GM12878 (cell line): ENCODE results near the gene ATP6V1C2. TPM values are rescaled to one million over a fixed set of nuclear protein-coding genes. Genes with fewer than 3 reads are reported as not detected.

Experiments used
- ATAC-seq: fragments of 200-7000 bp; cut with Tn5 transposase; 3 replicates; pipeline ENCODE4 v1.9.1; 2020; ENCODE audit warnings: mild to moderate bottlenecking, moderate library complexity
- BruUV-seq: library from RNA; stranded (reverse); fragments of 400-500 nt; replicated peaks from 2 replicates; lab custom pipeline; 2021; lab: Mats Ljungman, UMichigan
- CTCF ChIA-PET: fragments of 300-600 bp; sonication (Branson Sonifier 250); formaldehyde crosslinking; extraction: SDS; loops from one replicate; lab custom pipeline; 2021; ENCODE audit warnings: inconsistent platforms; lab: Yijun Ruan, JAX
- POLR2A ChIA-PET: fragments of 350-600 bp; formaldehyde crosslinking; extraction: SDS; loops from one replicate; lab custom pipeline; 2021; ENCODE audit warnings: inconsistent platforms; lab: Charles Lee
- RAD21 ChIA-PET: fragments of 300-600 bp; sonication (Branson Sonifier 250); formaldehyde crosslinking; loops from one replicate; lab custom pipeline; 2023; ENCODE audit warnings: antibody characterized with exemption; ENCODE audit not compliant: unreplicated experiment; lab: Charles Lee
- SMC1A ChIA-PET: fragments of 300-600 bp; sonication (Branson Sonifier 250); formaldehyde crosslinking; loops from one replicate; lab custom pipeline; 2023; ENCODE audit not compliant: unreplicated experiment, uncharacterized antibody; lab: Charles Lee
- DNase-seq: peaks from one replicate; pipeline ENCODE4 v3.0.0-alpha.2; 2011; ENCODE audit warnings: low read depth, low spot score
- FAIRE-seq: peaks from 3 replicates; lab custom pipeline; 2011; peaks lifted over from hg19 to GRCh38; lab: Jason Lieb, UNC
- H2AFZ ChIP-seq: 2 replicates; pipeline ENCODE4 v1.6.0; 2011; ENCODE audit warnings: low read depth, low read length, control low read depth; ENCODE audit not compliant: control insufficient read depth
- H3K27ac ChIP-seq: 2 replicates; pipeline ENCODE4 v1.5.1; 2011; ENCODE audit warnings: control low read depth; ENCODE audit not compliant: control insufficient read depth, insufficient read depth
- H3K27me3 ChIP-seq, 2 experiments: replicated peaks in 1 of 2; 2 replicates each; pipeline versions ENCODE4 v1.6.0 to v1.6.1; 2011; ENCODE audit warnings: low read length in 1 of 2; ENCODE audit not compliant: control insufficient read depth in 2 of 2, insufficient read depth in 2 of 2
- H3K36me3 ChIP-seq, 2 experiments: 2 replicates each; pipeline ENCODE4 v1.5.1; 2011; ENCODE audit warnings: low read length in 1 of 2; ENCODE audit not compliant: control insufficient read depth in 2 of 2, insufficient read depth in 2 of 2
- H3K4me1 ChIP-seq: 2 replicates; pipeline ENCODE4 v1.6.1; 2011; ENCODE audit warnings: mild to moderate bottlenecking, low read length, moderate library complexity, mixed read lengths; ENCODE audit not compliant: control insufficient read depth, insufficient read depth
- H3K4me2 ChIP-seq: 2 replicates; pipeline ENCODE4 v1.6.0; 2011; ENCODE audit warnings: control low read depth; ENCODE audit not compliant: control insufficient read depth, insufficient read depth
- H3K4me3 ChIP-seq: fragments of 200-600 bp; sonication (generic); 2 replicates; pipeline ENCODE4 v1.5.1; 2016
- H3K79me2 ChIP-seq: 2 replicates; pipeline ENCODE4 v1.6.0; 2011; ENCODE audit warnings: low read length; ENCODE audit not compliant: control insufficient read depth, insufficient read depth
- H3K9ac ChIP-seq: 2 replicates; pipeline ENCODE4 v1.8.0; 2011; ENCODE audit warnings: low read length, control low read depth, mixed read lengths; ENCODE audit not compliant: control insufficient read depth, insufficient read depth
- H3K9me3 ChIP-seq: replicated peaks from 3 replicates; pipeline ENCODE4 v1.5.1; 2011; ENCODE audit warnings: mild to moderate bottlenecking, low read length; ENCODE audit not compliant: control insufficient read depth, insufficient read depth
- H4K20me1 ChIP-seq: 2 replicates; pipeline ENCODE4 v1.6.0; 2011; ENCODE audit not compliant: control insufficient read depth, insufficient read depth
- BHLHE40 ChIP-seq, 2 experiments: fragments of 450-650 bp in 1 of 2; IDR thresholded peaks; 2 replicates each; pipeline ENCODE4 v1.6.1; 2011 to 2017; ENCODE audit warnings: low read depth in 2 of 2, borderline replicate concordance in 1 of 2, improper control_type of control experiment in 1 of 2, low read length in 1 of 2, mild to moderate bottlenecking in 1 of 2
- GABPA ChIP-seq: IDR thresholded peaks from 2 replicates; pipeline ENCODE4 v1.6.1; 2014; ENCODE audit warnings: antibody characterized with exemption, low read depth, mild to moderate bottlenecking, inconsistent platforms
- HDAC6 ChIP-seq: fragments of 200-600 bp; sonication (generic); IDR thresholded peaks from one replicate; pipeline ENCODE4 v1.8.0; 2017; ENCODE audit warnings: antibody characterized with exemption; ENCODE audit not compliant: unreplicated experiment
- JUND ChIP-seq: IDR thresholded peaks from 2 replicates; pipeline ENCODE4 v1.6.1; 2012; ENCODE audit warnings: low read depth, mild to moderate bottlenecking, low read length, improper control_type of control experiment, moderate library complexity
- NBN ChIP-seq: fragments of 450-650 bp; IDR thresholded peaks from 2 replicates; pipeline ENCODE4 v1.6.1; 2016
- RAD21 ChIP-seq: IDR thresholded peaks from 2 replicates; pipeline ENCODE4 v1.6.1; 2011; ENCODE audit warnings: mild to moderate bottlenecking, low read depth, low read length, moderate library complexity; ENCODE audit not compliant: insufficient read depth
- RAD51 ChIP-seq: fragments of 450-650 bp; IDR thresholded peaks from 2 replicates; pipeline ENCODE4 v1.6.1; 2016; ENCODE audit warnings: moderate library complexity, mild to moderate bottlenecking, inconsistent platforms
- RUNX3 ChIP-seq: IDR thresholded peaks from 2 replicates; pipeline ENCODE4 v1.6.1; 2012; ENCODE audit warnings: low read length, inconsistent platforms
- SMARCA5 ChIP-seq: fragments of 450-650 bp; IDR thresholded peaks from 2 replicates; pipeline ENCODE4 v1.6.1; 2017; ENCODE audit warnings: mild to moderate bottlenecking
- SMC3 ChIP-seq: IDR thresholded peaks from 2 replicates; pipeline ENCODE4 v1.6.1; 2011; ENCODE audit warnings: low read length, improper control_type of control experiment, borderline replicate concordance
- SREBF1 ChIP-seq: IDR thresholded peaks from 2 replicates; pipeline ENCODE4 v1.6.1; 2012; ENCODE audit warnings: mild to moderate bottlenecking, low read length
- STAT3 ChIP-seq: IDR thresholded peaks from 2 replicates; pipeline ENCODE4 v1.6.1; 2011; ENCODE audit warnings: low read depth, low read length, improper control_type of control experiment
- YY1 ChIP-seq: IDR thresholded peaks from 2 replicates; pipeline ENCODE4 v1.6.1; 2011; ENCODE audit warnings: low read depth, mild to moderate bottlenecking, low read length
- ZNF24 ChIP-seq: fragments of 450-650 bp; IDR thresholded peaks from 2 replicates; pipeline ENCODE4 v1.6.1; 2017; ENCODE audit warnings: antibody characterized with exemption, mild to moderate bottlenecking
- ZZZ3 ChIP-seq: IDR thresholded peaks from 2 replicates; pipeline ENCODE4 v1.6.1; 2011; ENCODE audit warnings: low read depth; ENCODE audit not compliant: control insufficient read depth, insufficient read length
- WGBS: methylation state at CpG from one replicate; pipeline ENCODE4 v1.1.6; 2016; ENCODE audit warnings: low lambda C conversion rate; ENCODE audit not compliant: insufficient replicate concordance, insufficient coverage; ENCODE audit errors: missing lambda C conversion rate; 5-methylcytosine and 5-hydroxymethylcytosine counted together
- in situ Hi-C: fragments of 300-500 bp; cut with MboI; formaldehyde crosslinking; loops from 9 replicates; pipeline ENCODE4 v1.14.3; 2018; ENCODE audit warnings: mixed read lengths
- intact Hi-C: fragments of 100-400 bp; cut with micrococcal nuclease; formaldehyde crosslinking; loops from one replicate; pipeline ENCODE4 v1.14.2; 2022; ENCODE audit not compliant: unreplicated experiment
- polyA plus RNA-seq, 11 experiments: library from polyadenylated mRNA; depleted of rRNA in 4 of 11; unstranded in 6 of 11; stranded (reverse) in 5 of 11; fragments of >200 nt; fragmentation: Nextera tagmentation in 4 of 11; fragmentation: Illumina TruSeq in 1 of 11; extraction: Ambion mirVana in 4 of 11; extraction: Trizol in 1 of 11; gene quantifications; 1 replicate in 1 of 11; 2 replicates in 10 of 11; pipeline versions ENCODE4 v1.2.1 to v1.2.3, GENCODE V29; 2011 to 2016; ENCODE audit warnings: inconsistent platforms in 2 of 11, missing spikeins in 2 of 11, low read depth in 1 of 11
- total RNA-seq, 4 experiments: library from RNA; depleted of rRNA in 3 of 4; stranded (reverse); fragments of >200 nt in 3 of 4; fragmentation: Illumina TruSeq in 1 of 4; extraction: Trizol in 1 of 4; gene quantifications; 2 replicates each; pipeline versions ENCODE4 v1.2.1 to v1.2.3, GENCODE V29; 2013 to 2021
- TF ChIP-seq, protein P1 (sequence below), 3 experiments: IDR thresholded peaks in 2 of 3; conservative IDR thresholded peaks in 1 of 3; 2 replicates each; pipeline ENCODE4 v1.5.1; 2011; ENCODE audit warnings: low read depth in 3 of 3, low read length in 3 of 3, mild to moderate bottlenecking in 3 of 3, control low read depth in 2 of 3, moderate library complexity in 2 of 3, inconsistent platforms in 1 of 3, mixed read lengths in 1 of 3; ENCODE audit not compliant: control insufficient read depth in 2 of 3, insufficient read depth in 1 of 3; ENCODE audit errors: extremely low read depth in 1 of 3

The ATP6V1C2 gene
- total and polyA plus RNA-seq, 10 of the 15 experiments (the other 5 are each of a cell fraction or from before 2014, with no cell fraction given) = 0.04 to 1.5 (median 0.24) TPM; not detected in 1

DNA sequence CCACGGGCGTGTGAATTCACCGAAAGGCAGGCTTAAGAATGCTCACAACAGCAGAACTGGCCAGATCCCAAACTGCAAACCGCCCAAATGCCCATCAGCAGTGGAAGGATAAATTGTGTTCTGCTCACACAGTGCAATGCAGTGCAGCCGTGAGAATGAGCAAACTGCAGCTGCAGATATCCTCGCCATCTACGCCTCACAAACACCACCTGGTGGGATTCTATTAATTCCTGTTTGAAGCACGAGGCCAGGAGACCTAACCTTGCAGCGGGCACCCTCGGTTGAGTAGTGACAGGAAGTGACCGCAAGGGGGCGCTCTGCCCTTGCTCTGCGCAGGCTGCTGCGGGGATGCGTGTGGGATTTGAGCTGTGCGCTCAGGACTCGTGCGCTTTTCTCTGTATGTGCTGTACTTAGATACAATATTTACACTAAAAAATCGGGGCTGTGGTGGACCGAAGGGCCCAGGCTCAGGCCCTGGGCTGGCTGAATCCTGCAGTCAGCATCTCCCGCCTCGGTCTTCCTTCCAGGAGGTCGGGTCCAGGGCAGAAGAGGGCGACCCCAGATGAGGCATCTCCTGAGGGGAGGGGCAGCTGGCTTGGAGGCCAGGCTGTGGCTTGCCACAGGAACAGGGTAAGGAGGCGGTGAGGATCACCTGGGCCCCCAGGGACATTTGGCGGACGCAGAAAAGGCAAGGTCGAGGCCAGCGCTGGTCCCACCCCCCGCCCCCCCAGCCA lies 110.9 kb downstream of the ATP6V1C2 start:
- in situ Hi-C loops = no loop called here
- TF ChIP-seq RAD21 (peak; percentile 90), HDAC6 (no peak), GABPA (no peak), SMC3 (peak; percentile 75), RAD51 (no peak), SMARCA5 (no peak), RUNX3 (peak; percentile 75), SREBF1 (no peak), JUND (no peak), STAT3 (no peak), ZNF24 (no peak), YY1 (peak; percentile 60), BHLHE40 (IDR thresholded peaks at IDR 0.05; ENCODE audit: borderline replicate concordance in 1 of 2, low read depth in 2 of 2, low read length in 1 of 2) (peak; percentile 33 to 41; a peak in 2 of 4 replicates), NBN (no peak), ZZZ3 (no peak)
- TF ChIP-seq, protein P1, sequence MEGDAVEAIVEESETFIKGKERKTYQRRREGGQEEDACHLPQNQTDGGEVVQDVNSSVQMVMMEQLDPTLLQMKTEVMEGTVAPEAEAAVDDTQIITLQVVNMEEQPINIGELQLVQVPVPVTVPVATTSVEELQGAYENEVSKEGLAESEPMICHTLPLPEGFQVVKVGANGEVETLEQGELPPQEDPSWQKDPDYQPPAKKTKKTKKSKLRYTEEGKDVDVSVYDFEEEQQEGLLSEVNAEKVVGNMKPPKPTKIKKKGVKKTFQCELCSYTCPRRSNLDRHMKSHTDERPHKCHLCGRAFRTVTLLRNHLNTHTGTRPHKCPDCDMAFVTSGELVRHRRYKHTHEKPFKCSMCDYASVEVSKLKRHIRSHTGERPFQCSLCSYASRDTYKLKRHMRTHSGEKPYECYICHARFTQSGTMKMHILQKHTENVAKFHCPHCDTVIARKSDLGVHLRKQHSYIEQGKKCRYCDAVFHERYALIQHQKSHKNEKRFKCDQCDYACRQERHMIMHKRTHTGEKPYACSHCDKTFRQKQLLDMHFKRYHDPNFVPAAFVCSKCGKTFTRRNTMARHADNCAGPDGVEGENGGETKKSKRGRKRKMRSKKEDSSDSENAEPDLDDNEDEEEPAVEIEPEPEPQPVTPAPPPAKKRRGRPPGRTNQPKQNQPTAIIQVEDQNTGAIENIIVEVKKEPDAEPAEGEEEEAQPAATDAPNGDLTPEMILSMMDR (IDR thresholded peaks at IDR 0.05 in 2 of 3, conservative IDR thresholded peaks at IDR 0.05 in 1 of 3; ENCODE audit: control insufficient read depth in 2 of 3, extremely low read depth in 1 of 3, insufficient read depth in 1 of 3, low read depth in 3 of 3, low read length in 3 of 3) = peak; percentile 91 to 97 (median 93); a peak in 5 of 6 replicates
- no TSS peak for BruUV-seq
- FAIRE-seq (peak; percentile 96), DNase-seq (peak; percentile 12), ATAC-seq (peak; percentile 90)
- no peaks in the 10 kb centered on the region for H4K20me1 ChIP-seq
- CTCF ChIA-PET = interaction anchor here (0.6 to 9.2 kb wide), 44 partner anchors 9 to 626 kb away, joined by 3 to 87 read pairs (median 4); partner anchors contain the start of gene PDIA6
- H3K4me2 ChIP-seq = no peak overlapping the region
- no peaks in the 10 kb centered on the region for H3K79me2 ChIP-seq
- H3K4me1 ChIP-seq = no peaks in the 10 kb centered on the region
- POLR2A ChIA-PET = interaction anchor here (1.0 kb wide), 1 partner anchor 10 kb away, joined by 4 read pairs; no protein-coding TSS in a partner anchor
- H2AFZ ChIP-seq = no peak overlapping the region
- intact Hi-C loops = loop anchor here (1.0 to 10.0 kb wide), 2 partner anchors 292 to 752 kb away; no protein-coding TSS in a partner anchor
- no peak overlapping the region for H3K9ac ChIP-seq
- no peaks in the 10 kb centered on the region for H3K9me3 ChIP-seq
- SMC1A ChIA-PET = interaction anchor here (0.8 to 1.9 kb wide), 7 partner anchors 46 to 359 kb away, joined by 3 to 9 read pairs (median 3); no protein-coding TSS in a partner anchor
- H3K27ac ChIP-seq = no peak overlapping the region
- H3K36me3 ChIP-seq = no peaks in the 10 kb centered on the region
- no peak overlapping the region for H3K4me3 ChIP-seq
- 22% methylated on average over 30 of the region's 30 CpGs for WGBS
- no peaks in the 10 kb centered on the region; a peak in 3 of 4 replicates for H3K27me3 ChIP-seq
- RAD21 ChIA-PET = interaction anchor here (0.6 to 2.4 kb wide), 7 partner anchors 20 to 299 kb away, joined by 3 to 20 read pairs (median 5); partner anchors contain the start of gene PDIA6
